ENCODE measurements around the gene MINPP1.

Gene MINPP1

GRCh38 chr10:87552248-87552929 lies 47.7 kb downstream of the MINPP1 start:
- in situ Hi-C loops (cut with MboI; ENCODE audit: low pct_unique_long_range_greater_than_20kb, low sequenced_read_pairs, unreplicated experiment), result no loop called here
- no peak for DNase-seq (ENCODE audit: low spot score)

GRCh38 chr10:87557409-87557808 lies 52.7 kb downstream of the MINPP1 start:
- DNase-seq (ENCODE audit: low spot score), result no peak
- in situ Hi-C loops (cut with MboI; ENCODE audit: low pct_unique_long_range_greater_than_20kb, low sequenced_read_pairs, unreplicated experiment), result no loop called here
- no peak for TF ChIP-seq CTCF (IDR thresholded peaks at IDR 0.05; ENCODE audit: extremely low read depth, insufficient read depth, missing control alignments)

More at GRCh38 chr10:87552248-87552929, 47.7 kb downstream of the MINPP1 start:
- no peak for TF ChIP-seq CTCF (IDR thresholded peaks at IDR 0.05; ENCODE audit: extremely low read depth, insufficient read depth, missing control alignments)

GRCh38 chr10:87558333-87558732 lies 53.6 kb downstream of the MINPP1 start:
- TF ChIP-seq CTCF (IDR thresholded peaks at IDR 0.05; ENCODE audit: extremely low read depth, insufficient read depth, missing control alignments), result no peak
- in situ Hi-C loops (cut with MboI; ENCODE audit: low pct_unique_long_range_greater_than_20kb, low sequenced_read_pairs, unreplicated experiment), result no loop called here
- DNase-seq (ENCODE audit: low spot score), result no peak

- in situ Hi-C loops (cut with MboI; ENCODE audit: low pct_unique_long_range_greater_than_20kb, low sequenced_read_pairs, unreplicated experiment), result no loop called here
- TF ChIP-seq CTCF (IDR thresholded peaks at IDR 0.05; ENCODE audit: extremely low read depth, insufficient read depth, missing control alignments), result no peak
- no peak for DNase-seq (ENCODE audit: low spot score)
Measured at GRCh38 chr10:87559392-87559791, 54.7 kb downstream of the MINPP1 start.

GRCh38 chr10:87560495-87561129 lies 55.9 kb downstream of the MINPP1 start:
- in situ Hi-C loops (cut with MboI; ENCODE audit: low pct_unique_long_range_greater_than_20kb, low sequenced_read_pairs, unreplicated experiment), result no loop called here
- no peak for DNase-seq (ENCODE audit: low spot score)
- TF ChIP-seq CTCF (IDR thresholded peaks at IDR 0.05; ENCODE audit: extremely low read depth, insufficient read depth, missing control alignments), result no peak

GRCh38 chr10:87562750-87563149 lies 58.1 kb downstream of the MINPP1 start:
- no peak for TF ChIP-seq CTCF (IDR thresholded peaks at IDR 0.05; ENCODE audit: extremely low read depth, insufficient read depth, missing control alignments)
- in situ Hi-C loops (cut with MboI; ENCODE audit: low pct_unique_long_range_greater_than_20kb, low sequenced_read_pairs, unreplicated experiment), result no loop called here
- DNase-seq (ENCODE audit: low spot score), result no peak

Measured in GM13977 (cell line).